Skeletal muscle tissue (tissue), 4 donors: ENCODE data around the gene CD83. TPM values are rescaled to one million over a fixed set of nuclear protein-coding genes. Genes with fewer than 3 reads are reported as not detected.
A peak's percentile ranks its signal among the peaks of the same experiment; 100 is the strongest.

Experiments used
- H3K27ac ChIP-seq: one replicate; pipeline ENCODE4 v1.7.0; 2013; ENCODE audit warnings: mild to moderate bottlenecking, low read depth, low read length, inconsistent platforms
- H3K27me3 ChIP-seq, 3 donors: one replicate each; pipeline ENCODE4 v1.7.0; 2013; ENCODE audit warnings: low read length in 3 of 3; ENCODE audit not compliant: control insufficient read depth in 3 of 3, insufficient read depth in 3 of 3
- H3K36me3 ChIP-seq, 3 donors: one replicate each; pipeline ENCODE4 v1.7.0; 2013; ENCODE audit warnings: low read length in 3 of 3; ENCODE audit not compliant: control insufficient read depth in 3 of 3, insufficient read depth in 3 of 3
- H3K4me1 ChIP-seq, 3 donors: one replicate each; pipeline ENCODE4 v1.7.0; 2013; ENCODE audit warnings: low read length in 3 of 3, mild to moderate bottlenecking in 3 of 3; ENCODE audit not compliant: control insufficient read depth in 3 of 3, insufficient read depth in 3 of 3
- H3K4me3 ChIP-seq, 3 donors: one replicate each; pipeline ENCODE4 v1.7.0; 2013; ENCODE audit warnings: low read length in 3 of 3
- H3K9ac ChIP-seq, 3 donors: one replicate each; pipeline ENCODE4 v1.7.0; 2013; ENCODE audit warnings: low read length in 3 of 3, mild to moderate bottlenecking in 3 of 3, moderate library complexity in 2 of 3, low read depth in 1 of 3
- H3K9me3 ChIP-seq, 3 donors: one replicate each; pipeline ENCODE4 v1.7.0; 2013; ENCODE audit warnings: low read length in 3 of 3; ENCODE audit not compliant: control insufficient read depth in 3 of 3
- total RNA-seq: library from RNA; depleted of rRNA; stranded (reverse); fragments of >200 nt; gene quantifications from one replicate; pipeline ENCODE4 v1.2.3, GENCODE V29; 2014
- donor health status: Osteomylitis.

Gene CD83
- total RNA-seq, 1 donor from 2014 or later: 13.6 TPM

DNA sequence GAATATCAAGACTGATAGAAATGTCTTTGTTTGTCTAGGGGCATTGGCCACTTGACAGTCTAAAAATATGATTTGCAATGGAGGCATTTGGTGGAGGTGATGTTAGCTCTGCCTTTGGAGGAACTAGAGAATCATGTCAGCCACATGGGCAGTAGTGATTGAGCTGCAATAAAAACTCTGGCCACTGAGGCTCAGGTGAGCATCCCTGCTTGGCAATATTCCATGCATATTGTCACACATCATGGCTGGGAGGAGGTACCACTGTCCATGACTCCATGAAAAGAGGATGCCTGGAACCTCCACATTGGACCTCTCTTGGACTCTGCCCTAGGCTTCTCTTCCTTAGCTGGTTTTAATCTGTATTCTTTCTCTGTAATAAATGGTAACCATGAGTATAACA lies 10.6 kb upstream of the CD83 start:
- Histone ChIP-seq H3K27me3 (peaks cover 2 to 14% (median 9%) of the 10 kb centered on the region in 3 donors), H3K27ac (no peak overlapping the region), H3K4me3 (no peak overlapping the region)

DNA sequence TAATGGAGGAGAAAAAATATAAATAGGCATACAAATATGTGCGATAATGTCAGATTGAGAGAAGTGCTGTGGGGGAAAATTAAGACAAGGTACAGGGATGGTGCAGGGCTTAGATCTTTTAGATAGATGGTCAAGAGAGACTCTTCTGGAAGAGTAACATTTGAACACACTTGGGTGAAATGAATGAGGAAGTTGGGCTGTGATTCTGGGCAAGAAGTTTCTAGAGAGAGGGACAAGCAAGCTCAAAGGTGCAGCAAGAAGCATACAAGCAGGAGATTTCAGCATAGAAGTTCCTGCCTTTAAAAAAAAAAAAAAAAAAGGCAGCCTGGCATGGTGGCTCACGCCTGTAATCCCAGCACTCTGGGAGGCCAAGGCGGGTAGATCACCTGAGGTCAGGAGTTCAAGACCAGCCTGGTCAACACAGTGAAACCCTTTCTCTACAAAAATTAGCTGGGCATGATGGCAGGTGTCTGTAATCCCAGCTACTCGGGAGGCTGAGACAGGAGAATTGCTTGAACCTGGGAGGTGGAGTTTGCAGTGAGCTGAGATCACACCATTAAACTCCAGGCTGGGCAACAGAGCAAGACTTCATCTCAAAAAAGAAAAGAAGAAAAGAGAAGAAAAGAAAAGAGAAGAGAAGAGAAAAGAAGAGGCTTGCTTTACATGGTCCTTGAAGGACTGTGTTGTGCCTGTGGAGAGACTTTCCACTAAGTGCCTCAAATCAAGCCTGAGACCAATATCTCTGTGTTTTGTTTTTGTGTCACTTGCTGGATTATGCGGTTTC lies 9.7 kb upstream of the CD83 start:
- H3K27me3 ChIP-seq: peaks cover 2 to 13% (median 5%) of the 10 kb centered on the region in 3 donors
- H3K4me3 ChIP-seq: no peak overlapping the region
- no peak overlapping the region for H3K9ac ChIP-seq
- no peak overlapping the region for H3K27ac ChIP-seq
- no peaks in the 10 kb centered on the region for H3K36me3 ChIP-seq
- peaks cover 2 to 5% (median 2%) of the 10 kb centered on the region in 3 donors for H3K9me3 ChIP-seq
- no peaks in the 10 kb centered on the region for H3K4me1 ChIP-seq

More for the DNA sequence above, 10.6 kb upstream of the CD83 start:
- H3K4me1 ChIP-seq: no peaks in the 10 kb centered on the region
- no peak overlapping the region for H3K9ac ChIP-seq
- no peaks in the 10 kb centered on the region for H3K36me3 ChIP-seq
- peaks cover 2 to 5% (median 2%) of the 10 kb centered on the region in 3 donors for H3K9me3 ChIP-seq

DNA sequence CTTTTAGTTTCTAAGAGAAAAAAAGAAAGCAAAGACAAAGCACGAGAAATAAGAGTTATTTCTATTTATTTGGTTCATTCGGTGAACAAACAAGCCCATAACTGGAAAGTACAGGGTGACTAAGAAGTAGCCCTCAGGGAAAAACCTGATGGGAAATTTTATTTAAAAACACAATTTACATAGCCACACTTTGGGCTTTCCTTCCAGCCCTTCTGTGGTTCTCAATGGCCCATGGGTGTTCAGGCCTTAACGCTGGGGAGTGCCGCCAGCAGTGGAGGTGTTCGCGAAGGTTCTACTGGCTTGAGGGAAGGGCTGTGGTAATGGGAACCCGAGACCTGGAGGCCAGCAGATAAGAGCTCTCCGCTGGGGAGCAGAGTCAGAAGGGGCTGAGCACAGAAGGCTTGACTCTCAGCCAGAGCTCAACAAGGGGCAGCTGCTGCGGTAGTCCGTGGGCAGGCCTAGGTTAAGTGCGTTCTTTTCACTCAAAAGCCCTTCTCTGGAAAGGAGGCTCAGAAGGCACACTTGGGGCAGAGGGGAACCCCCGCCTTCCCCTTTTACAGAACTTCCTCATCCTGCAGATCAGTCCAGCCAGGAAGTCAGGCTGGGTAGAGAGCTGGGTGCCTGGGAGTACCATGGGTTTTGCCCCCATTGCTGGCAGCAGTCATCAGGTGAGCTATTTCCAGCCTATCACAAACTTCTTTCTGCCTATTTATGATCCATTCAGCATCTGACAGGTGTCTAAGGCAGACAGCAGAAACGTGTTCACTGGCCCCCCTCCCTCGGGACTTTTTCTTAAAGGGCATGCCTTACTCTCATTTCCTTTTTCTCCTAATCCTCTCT lies 8.8 kb upstream of the CD83 start:
- no peak overlapping the region for H3K4me3 ChIP-seq
- no peaks in the 10 kb centered on the region for H3K4me1 ChIP-seq
- H3K9me3 ChIP-seq: peaks cover 2 to 5% (median 2%) of the 10 kb centered on the region in 3 donors
- H3K27me3 ChIP-seq: peaks cover 0 to 10% (median 2%) of the 10 kb centered on the region in 3 donors
- H3K36me3 ChIP-seq: no peaks in the 10 kb centered on the region
- H3K9ac ChIP-seq: no peak overlapping the region
- no peak overlapping the region for H3K27ac ChIP-seq

DNA sequence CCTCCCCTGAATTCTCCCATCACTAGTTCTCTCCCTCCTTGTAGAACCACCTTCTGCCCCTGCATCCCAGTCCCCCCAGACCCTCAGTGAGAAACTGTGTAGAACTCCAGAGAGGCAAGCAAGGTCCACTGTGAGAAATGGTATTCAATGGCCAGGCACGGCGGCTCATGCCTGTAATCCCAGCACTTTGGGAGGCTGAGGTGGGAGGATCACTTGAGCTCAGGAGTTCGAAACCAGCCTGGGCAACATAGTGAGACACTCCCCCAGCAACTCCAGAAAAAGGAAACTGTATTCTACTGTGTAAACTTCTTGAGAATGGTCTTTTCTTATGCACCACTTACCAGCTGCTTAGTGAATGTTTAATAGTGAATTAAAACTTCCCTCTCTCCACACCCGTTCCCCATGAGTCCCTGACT lies 8.2 kb upstream of the CD83 start:
- Histone ChIP-seq H3K4me3 (no peak overlapping the region), H3K27ac (no peak overlapping the region), H3K4me1 (no peaks in the 10 kb centered on the region), H3K36me3 (no peaks in the 10 kb centered on the region), H3K9ac (no peak overlapping the region), H3K27me3 (peaks cover 0 to 10% (median 0%) of the 10 kb centered on the region in 3 donors), H3K9me3 (peaks cover 2 to 5% (median 2%) of the 10 kb centered on the region in 3 donors)

DNA sequence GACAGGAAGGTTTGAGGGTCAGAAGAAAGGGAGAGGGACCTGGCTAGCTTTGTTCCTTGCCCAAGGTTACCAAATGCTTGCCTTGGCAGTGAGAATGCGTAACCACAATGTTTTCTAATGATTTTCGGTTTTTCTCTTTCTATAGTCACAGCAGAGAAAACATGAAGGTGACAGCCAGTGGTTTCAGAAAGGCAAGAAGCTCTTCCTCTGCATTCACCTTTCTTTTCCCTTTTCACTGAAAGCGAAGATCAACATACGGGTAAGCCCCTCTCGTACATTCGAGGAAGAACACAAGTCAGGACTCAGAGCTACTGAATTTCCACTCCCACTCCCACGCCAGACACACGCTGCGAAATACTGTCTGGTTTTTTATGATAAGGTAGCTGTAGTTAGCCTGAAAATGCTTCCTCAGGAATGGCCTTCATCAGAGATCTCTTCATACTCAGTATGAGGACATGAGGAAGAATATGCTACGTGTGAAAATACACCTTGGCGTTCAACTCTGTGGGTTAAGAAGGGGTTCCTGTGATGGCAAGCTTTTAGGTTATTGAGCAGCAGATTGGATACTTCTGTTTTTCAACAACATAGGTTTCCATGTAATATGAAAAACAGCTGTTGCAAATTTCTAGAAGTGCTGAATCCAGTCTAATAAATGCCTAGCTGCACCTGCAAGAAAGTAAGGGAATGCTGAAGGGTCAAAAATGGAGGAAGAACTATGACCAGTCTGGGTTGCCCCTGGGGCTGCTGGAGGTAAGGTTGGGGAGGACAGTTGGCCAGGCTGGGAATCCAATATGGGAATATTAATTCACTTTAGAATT lies 7.4 kb upstream of the CD83 start:
- Histone ChIP-seq H3K4me3 (no peak overlapping the region), H3K36me3 (no peaks in the 10 kb centered on the region), H3K27me3 (peaks cover 0 to 7% (median 0%) of the 10 kb centered on the region in 3 donors), H3K4me1 (no peaks in the 10 kb centered on the region), H3K9me3 (peaks cover 2 to 5% (median 2%) of the 10 kb centered on the region in 3 donors), H3K9ac (no peak overlapping the region), H3K27ac (no peak overlapping the region)

DNA sequence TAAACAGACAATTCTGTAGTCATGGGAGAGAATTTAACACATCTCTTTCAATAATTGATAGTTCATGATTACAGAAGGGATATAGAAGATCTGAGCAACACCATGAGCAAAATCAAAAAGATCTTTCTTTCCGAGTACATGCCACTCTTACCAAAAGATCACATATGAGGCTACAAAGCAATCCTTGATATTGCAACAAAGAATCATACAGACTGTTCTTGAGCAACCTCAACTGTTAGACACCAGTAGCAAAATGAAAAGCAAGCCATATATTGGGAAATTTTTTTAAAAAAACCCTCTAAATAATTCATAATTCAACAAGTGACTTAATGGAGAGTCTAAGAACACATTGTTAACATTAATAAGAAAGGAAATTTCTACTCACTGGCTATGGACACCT lies 3.6 kb upstream of the CD83 start:
- Histone ChIP-seq H3K27ac (no peak overlapping the region), H3K9ac (no peak overlapping the region), H3K4me1 (peaks cover 5 to 11% (median 6%) of the 10 kb centered on the region in 3 donors), H3K36me3 (no peaks in the 10 kb centered on the region), H3K4me3 (no peak overlapping the region), H3K9me3 (no peaks in the 10 kb centered on the region), H3K27me3 (peaks cover 0 to 4% (median 0%) of the 10 kb centered on the region in 3 donors)

DNA sequence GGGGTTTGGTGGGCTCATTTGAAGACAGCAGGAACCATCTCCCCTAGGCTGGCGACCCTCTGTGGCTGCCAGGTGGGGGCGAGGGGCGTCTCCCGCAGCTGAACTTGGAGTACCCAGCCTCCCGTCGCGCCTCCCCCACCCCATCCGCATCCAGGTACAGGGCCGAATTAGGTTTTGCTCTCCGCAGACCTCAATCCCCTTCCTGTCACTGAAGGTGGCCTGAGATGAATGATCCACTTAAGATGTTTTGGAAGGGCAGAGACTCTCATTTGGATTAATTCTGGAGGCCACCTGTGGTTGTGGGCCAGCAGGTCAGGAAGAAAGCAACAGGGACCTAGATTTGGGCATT lies 493 bp downstream of the CD83 start:
- H3K27ac ChIP-seq: no peak overlapping the region
- no peaks in the 10 kb centered on the region for H3K9me3 ChIP-seq
- H3K9ac ChIP-seq: peak overlapping the region; percentile 38 to 70 (median 51)
- H3K36me3 ChIP-seq: no peaks in the 10 kb centered on the region
- H3K27me3 ChIP-seq: peaks cover 0 to 4% (median 0%) of the 10 kb centered on the region in 3 donors
- H3K4me1 ChIP-seq: peaks cover 5 to 11% (median 6%) of the 10 kb centered on the region in 3 donors
- H3K4me3 ChIP-seq: peak overlapping the region; percentile 56 to 68 (median 65)

DNA sequence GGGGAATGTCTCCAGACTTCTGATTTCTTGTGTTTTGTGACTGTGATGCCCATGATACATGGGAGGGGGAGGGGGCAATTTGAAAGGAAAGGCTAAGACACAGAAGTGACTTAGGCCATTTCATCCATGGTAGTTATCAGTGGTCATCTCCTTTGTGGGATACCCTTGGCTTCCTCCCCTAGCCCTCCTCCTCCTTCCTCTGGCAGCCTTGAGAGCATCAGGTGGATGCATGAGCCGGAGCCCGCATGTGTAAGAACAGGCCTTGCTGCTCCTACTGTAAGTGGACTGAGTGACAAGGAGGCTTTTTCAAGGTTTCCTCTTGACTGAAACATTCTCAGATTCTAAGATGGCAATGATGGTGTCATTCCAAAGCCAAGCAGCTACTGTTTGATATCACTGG lies 874 bp downstream of the CD83 start:
- H3K9ac ChIP-seq: peak overlapping the region in 2 of 3 donors; percentile 7 to 38
- H3K4me1 ChIP-seq: peaks cover 5 to 11% (median 6%) of the 10 kb centered on the region in 3 donors
- H3K9me3 ChIP-seq: no peaks in the 10 kb centered on the region
- no peak overlapping the region for H3K27ac ChIP-seq
- H3K4me3 ChIP-seq: peak overlapping the region; percentile 56 to 68 (median 65)
- peaks cover 0 to 4% (median 0%) of the 10 kb centered on the region in 3 donors for H3K27me3 ChIP-seq
- no peaks in the 10 kb centered on the region for H3K36me3 ChIP-seq

DNA sequence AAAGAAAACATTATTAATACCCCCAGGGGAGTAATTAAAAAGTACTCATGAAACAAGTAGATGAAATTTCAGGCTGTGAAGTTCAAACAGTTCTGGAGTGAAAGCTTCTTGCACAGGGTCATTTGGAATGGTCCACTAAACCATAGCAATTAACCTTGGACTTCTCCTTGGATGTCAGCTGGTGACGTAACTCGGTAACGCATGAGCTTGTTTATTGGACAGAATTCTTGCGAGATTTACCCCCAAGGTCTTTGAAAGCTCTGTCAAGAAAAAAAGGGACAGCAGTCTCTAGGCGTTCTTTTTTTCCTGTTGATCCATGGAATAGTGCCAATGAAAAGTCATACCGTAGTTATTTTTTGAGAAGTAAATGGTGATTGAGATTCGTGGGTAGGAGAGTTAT lies 2.2 kb downstream of the CD83 start:
- Histone ChIP-seq H3K9me3 (no peaks in the 10 kb centered on the region), H3K4me3 (no peak overlapping the region), H3K4me1 (peaks cover 5 to 11% (median 6%) of the 10 kb centered on the region in 3 donors), H3K9ac (no peak overlapping the region), H3K36me3 (no peaks in the 10 kb centered on the region), H3K27ac (no peak overlapping the region), H3K27me3 (peaks cover 0 to 4% (median 0%) of the 10 kb centered on the region in 3 donors)
